ENCODE results near the gene TAX1BP3. TPM values are rescaled to one million over a fixed set of nuclear protein-coding genes. Genes with fewer than 3 reads are reported as not detected.

TAX1BP3 gene
- total and polyA plus RNA-seq, 2 donors (not counting 1 experiment from before 2014, with no cell fraction given), result 121 to 141 TPM

DNA sequence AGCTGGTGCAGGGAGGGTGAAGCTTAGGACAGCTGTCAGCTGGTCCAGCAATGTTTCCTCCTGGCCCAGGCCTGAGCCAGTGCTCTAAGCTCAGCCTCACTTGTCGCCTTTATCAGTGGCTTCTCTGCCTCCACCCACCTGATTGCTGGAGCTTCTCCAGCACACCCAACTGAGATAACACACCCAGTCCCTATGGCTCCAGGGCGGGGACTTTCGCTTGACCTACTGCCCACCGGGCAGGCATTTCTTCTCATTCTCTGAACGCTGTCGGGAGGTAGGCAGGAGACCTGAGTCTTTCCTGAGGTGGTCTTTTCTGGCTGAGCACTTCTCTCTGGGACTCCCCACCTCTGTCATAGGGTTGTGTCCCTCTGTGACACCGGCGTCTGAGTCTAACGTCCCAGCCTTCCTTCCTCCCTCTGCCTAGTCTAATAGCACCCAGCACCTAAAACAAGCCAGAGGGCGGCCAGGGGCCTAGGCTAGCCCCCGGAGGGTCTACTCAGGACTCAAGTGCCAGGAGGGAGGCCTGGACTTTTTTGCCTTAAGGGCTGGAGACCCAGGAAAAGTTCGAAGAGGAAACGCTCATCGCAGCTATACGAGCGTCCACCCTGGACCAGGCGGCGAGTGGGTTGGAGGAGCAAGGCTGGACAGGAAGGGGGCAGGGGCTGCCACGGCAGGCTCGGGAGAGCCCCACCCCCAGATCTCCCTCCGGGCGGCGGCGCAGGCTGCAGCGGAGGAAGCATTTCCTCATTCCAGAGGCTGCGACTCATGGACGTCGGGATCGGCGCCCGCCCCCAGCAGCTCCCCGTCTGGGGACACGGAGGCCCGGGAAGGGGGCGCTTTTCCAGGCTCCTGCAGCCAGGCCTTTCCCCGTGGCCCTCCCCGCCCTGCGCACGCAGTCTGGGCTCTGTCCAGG lies 756 bp downstream of the TAX1BP3 start:
- peak overlapping the region; percentile 98 for H3K27ac ChIP-seq (ENCODE audit: insufficient read depth, low read length)
- no peaks in the 10 kb centered on the region for H3K9me3 ChIP-seq (ENCODE audit: control insufficient read depth, insufficient read depth, low read depth, low read length)
- DNase-seq (ENCODE audit: low read depth in 2 of 2), result peak; percentile 92 to 93
- H3K4me1 ChIP-seq (ENCODE audit: control insufficient read depth, extremely low read depth, insufficient read depth, low read length), result peaks cover 11% of the 10 kb centered on the region
- TF ChIP-seq, protein P1, sequence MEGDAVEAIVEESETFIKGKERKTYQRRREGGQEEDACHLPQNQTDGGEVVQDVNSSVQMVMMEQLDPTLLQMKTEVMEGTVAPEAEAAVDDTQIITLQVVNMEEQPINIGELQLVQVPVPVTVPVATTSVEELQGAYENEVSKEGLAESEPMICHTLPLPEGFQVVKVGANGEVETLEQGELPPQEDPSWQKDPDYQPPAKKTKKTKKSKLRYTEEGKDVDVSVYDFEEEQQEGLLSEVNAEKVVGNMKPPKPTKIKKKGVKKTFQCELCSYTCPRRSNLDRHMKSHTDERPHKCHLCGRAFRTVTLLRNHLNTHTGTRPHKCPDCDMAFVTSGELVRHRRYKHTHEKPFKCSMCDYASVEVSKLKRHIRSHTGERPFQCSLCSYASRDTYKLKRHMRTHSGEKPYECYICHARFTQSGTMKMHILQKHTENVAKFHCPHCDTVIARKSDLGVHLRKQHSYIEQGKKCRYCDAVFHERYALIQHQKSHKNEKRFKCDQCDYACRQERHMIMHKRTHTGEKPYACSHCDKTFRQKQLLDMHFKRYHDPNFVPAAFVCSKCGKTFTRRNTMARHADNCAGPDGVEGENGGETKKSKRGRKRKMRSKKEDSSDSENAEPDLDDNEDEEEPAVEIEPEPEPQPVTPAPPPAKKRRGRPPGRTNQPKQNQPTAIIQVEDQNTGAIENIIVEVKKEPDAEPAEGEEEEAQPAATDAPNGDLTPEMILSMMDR (conservative IDR thresholded peaks at IDR 0.05 in 1 of 2, IDR thresholded peaks at IDR 0.05 in 1 of 2; ENCODE audit: low read depth in 1 of 2, low read length in 2 of 2), result no peak
- TF ChIP-seq EZH2 (IDR thresholded peaks at IDR 0.05; ENCODE audit: low read length, missing control alignments), result no peak
- peak overlapping the region; percentile 97 for H3K9ac ChIP-seq (ENCODE audit: insufficient read depth, low read length)
- peak overlapping the region; percentile 29 for H2AFZ ChIP-seq (ENCODE audit: low read length)
- H3K27me3 ChIP-seq (ENCODE audit: control insufficient read depth, insufficient read depth, low read length), result no peaks in the 10 kb centered on the region
- H3K79me2 ChIP-seq (ENCODE audit: control insufficient read depth, insufficient read depth, low read length), result peaks cover 46% of the 10 kb centered on the region
- peaks cover 17% of the 10 kb centered on the region for H3K36me3 ChIP-seq (ENCODE audit: control insufficient read depth, insufficient read depth, low read length)
- H3K4me3 ChIP-seq (replicated peaks in 1 of 4; ENCODE audit: control extremely low read depth in 1 of 4, insufficient read depth in 1 of 4, low read depth in 3 of 4, low read length in 4 of 4), result peak overlapping the region; percentile 58 to 98 (median 92)
- H3K4me2 ChIP-seq (ENCODE audit: extremely low read depth, insufficient read depth, low read length), result peak overlapping the region; percentile 100
- no peaks in the 10 kb centered on the region for H4K20me1 ChIP-seq (ENCODE audit: control insufficient read depth, extremely low read depth, insufficient read depth, low read length)

- Histone ChIP-seq H3K4me2 (ENCODE audit: extremely low read depth, insufficient read depth, low read length) (peak overlapping the region; percentile 100), H3K9me3 (ENCODE audit: control insufficient read depth, insufficient read depth, low read depth, low read length) (no peaks in the 10 kb centered on the region), H3K9ac (ENCODE audit: insufficient read depth, low read length) (no peak overlapping the region), H3K36me3 (ENCODE audit: control insufficient read depth, insufficient read depth, low read length) (peaks cover 21% of the 10 kb centered on the region), H3K27me3 (ENCODE audit: control insufficient read depth, insufficient read depth, low read length) (no peaks in the 10 kb centered on the region), H3K4me1 (ENCODE audit: control insufficient read depth, extremely low read depth, insufficient read depth, low read length) (peaks cover 11% of the 10 kb centered on the region), H3K27ac (ENCODE audit: insufficient read depth, low read length) (no peak overlapping the region), H3K79me2 (ENCODE audit: control insufficient read depth, insufficient read depth, low read length) (peaks cover 46% of the 10 kb centered on the region), H2AFZ (ENCODE audit: low read length) (no peak overlapping the region), H3K4me3 (replicated peaks in 1 of 4; ENCODE audit: control extremely low read depth in 1 of 4, insufficient read depth in 1 of 4, low read depth in 3 of 4, low read length in 4 of 4) (peak overlapping the region in 3 of 4 experiments; percentile 26 to 98 (median 28)), H4K20me1 (ENCODE audit: control insufficient read depth, extremely low read depth, insufficient read depth, low read length) (no peaks in the 10 kb centered on the region)
- no peak for DNase-seq (ENCODE audit: low read depth in 2 of 2)
- no peak for TF ChIP-seq EZH2 (IDR thresholded peaks at IDR 0.05; ENCODE audit: low read length, missing control alignments)
- TF ChIP-seq, protein P1 (conservative IDR thresholded peaks at IDR 0.05 in 1 of 2, IDR thresholded peaks at IDR 0.05 in 1 of 2; ENCODE audit: low read depth in 1 of 2, low read length in 2 of 2), result no peak
Observed at GRCh38 chr17:3666516-3666915, 1.9 kb downstream of the TAX1BP3 start.

GRCh38 chr17:3665834-3666233 lies 2.5 kb downstream of the TAX1BP3 start:
- Histone ChIP-seq H3K79me2 (ENCODE audit: control insufficient read depth, insufficient read depth, low read length) (peaks cover 46% of the 10 kb centered on the region), H3K9ac (ENCODE audit: insufficient read depth, low read length) (no peak overlapping the region), H3K4me2 (ENCODE audit: extremely low read depth, insufficient read depth, low read length) (peak overlapping the region; percentile 100), H3K27me3 (ENCODE audit: control insufficient read depth, insufficient read depth, low read length) (no peaks in the 10 kb centered on the region), H3K27ac (ENCODE audit: insufficient read depth, low read length) (no peak overlapping the region), H3K9me3 (ENCODE audit: control insufficient read depth, insufficient read depth, low read depth, low read length) (no peaks in the 10 kb centered on the region), H3K36me3 (ENCODE audit: control insufficient read depth, insufficient read depth, low read length) (peaks cover 24% of the 10 kb centered on the region), H4K20me1 (ENCODE audit: control insufficient read depth, extremely low read depth, insufficient read depth, low read length) (no peaks in the 10 kb centered on the region), H3K4me3 (replicated peaks in 1 of 4; ENCODE audit: control extremely low read depth in 1 of 4, insufficient read depth in 1 of 4, low read depth in 3 of 4, low read length in 4 of 4) (no peak overlapping the region), H2AFZ (ENCODE audit: low read length) (no peak overlapping the region), H3K4me1 (ENCODE audit: control insufficient read depth, extremely low read depth, insufficient read depth, low read length) (peaks cover 11% of the 10 kb centered on the region)
- no peak for DNase-seq (ENCODE audit: low read depth in 2 of 2)
- TF ChIP-seq EZH2 (IDR thresholded peaks at IDR 0.05; ENCODE audit: low read length, missing control alignments), result no peak
- TF ChIP-seq, protein P1 (conservative IDR thresholded peaks at IDR 0.05 in 1 of 2, IDR thresholded peaks at IDR 0.05 in 1 of 2; ENCODE audit: low read depth in 1 of 2, low read length in 2 of 2), result no peak
